GM12875 (cell line): Measurements from ENCODE around the gene SIGLEC12.

Source experiments
- H3K4me3 ChIP-seq: one replicate; pipeline ENCODE4 v1.5.1; 2011; ENCODE audit warnings: low read depth, low read length, control low read depth
- TF ChIP-seq, protein P1 (sequence below): IDR thresholded peaks from 2 replicates; pipeline ENCODE4 v1.5.1; 2011; ENCODE audit warnings: low read depth, mild to moderate bottlenecking, control low read depth, inconsistent platforms, low read length, moderate library complexity, borderline replicate concordance; ENCODE audit not compliant: insufficient read depth

The SIGLEC12 gene

DNA sequence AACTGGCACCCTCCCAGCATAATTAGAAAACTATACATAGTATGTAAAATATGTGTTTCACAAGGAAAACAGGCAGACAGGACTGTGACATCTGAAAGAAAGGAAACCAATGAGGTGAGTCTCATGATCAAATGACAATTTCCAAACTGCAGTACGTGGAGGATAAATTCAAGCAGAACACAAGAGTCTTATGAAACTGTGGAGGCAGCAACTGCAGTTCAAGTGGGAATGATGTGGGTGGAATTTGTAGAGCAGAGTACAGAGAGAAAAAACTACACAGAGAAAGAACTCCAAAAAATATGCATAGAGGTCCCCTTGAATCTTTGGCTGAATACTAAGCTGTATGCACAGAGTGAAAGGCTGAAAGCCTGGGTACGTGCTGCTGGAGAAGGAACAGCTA is 20.2 kb upstream of the SIGLEC12 start:
- TF ChIP-seq, protein P1, sequence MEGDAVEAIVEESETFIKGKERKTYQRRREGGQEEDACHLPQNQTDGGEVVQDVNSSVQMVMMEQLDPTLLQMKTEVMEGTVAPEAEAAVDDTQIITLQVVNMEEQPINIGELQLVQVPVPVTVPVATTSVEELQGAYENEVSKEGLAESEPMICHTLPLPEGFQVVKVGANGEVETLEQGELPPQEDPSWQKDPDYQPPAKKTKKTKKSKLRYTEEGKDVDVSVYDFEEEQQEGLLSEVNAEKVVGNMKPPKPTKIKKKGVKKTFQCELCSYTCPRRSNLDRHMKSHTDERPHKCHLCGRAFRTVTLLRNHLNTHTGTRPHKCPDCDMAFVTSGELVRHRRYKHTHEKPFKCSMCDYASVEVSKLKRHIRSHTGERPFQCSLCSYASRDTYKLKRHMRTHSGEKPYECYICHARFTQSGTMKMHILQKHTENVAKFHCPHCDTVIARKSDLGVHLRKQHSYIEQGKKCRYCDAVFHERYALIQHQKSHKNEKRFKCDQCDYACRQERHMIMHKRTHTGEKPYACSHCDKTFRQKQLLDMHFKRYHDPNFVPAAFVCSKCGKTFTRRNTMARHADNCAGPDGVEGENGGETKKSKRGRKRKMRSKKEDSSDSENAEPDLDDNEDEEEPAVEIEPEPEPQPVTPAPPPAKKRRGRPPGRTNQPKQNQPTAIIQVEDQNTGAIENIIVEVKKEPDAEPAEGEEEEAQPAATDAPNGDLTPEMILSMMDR: no peak
- no peak overlapping the region for H3K4me3 ChIP-seq

DNA sequence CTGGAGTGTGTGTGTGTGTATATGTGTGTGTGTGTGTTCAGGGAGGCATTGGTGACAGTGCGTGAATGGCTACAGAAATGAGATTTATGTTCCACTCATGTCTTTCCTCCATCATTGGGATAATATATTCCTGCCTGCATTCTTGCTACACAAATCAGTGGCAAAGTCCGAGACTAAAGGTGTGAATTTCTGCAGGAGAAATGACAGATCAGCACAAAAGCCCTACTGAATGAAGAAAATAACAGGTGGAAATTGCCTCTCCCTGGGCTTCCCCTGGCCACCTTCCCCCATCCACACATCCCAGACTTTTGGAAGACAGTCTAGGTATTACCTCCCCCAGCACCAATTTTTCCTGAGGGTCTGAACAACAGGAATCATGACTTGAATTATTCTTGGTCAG is 19.8 kb upstream of the SIGLEC12 start:
- TF ChIP-seq, protein P1: no peak
- H3K4me3 ChIP-seq: no peak overlapping the region

DNA sequence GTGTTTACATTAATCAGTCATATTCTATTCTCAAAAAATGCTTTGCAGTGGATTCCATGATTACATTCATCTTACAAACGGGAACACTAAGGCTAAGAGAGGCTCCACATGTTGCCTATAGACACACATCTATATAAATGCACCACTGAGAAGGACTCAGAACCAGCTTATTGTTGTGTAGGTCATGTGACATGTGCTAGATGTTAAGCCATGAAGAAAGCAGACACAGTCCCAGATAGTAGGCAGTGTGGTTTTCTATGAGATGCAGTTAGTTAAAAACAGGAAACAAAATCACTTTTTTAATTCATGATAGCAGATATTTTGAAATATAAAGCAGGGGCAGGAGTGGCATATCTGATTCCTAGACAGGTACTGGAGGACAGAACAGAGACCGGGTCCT is 19.1 kb upstream of the SIGLEC12 start:
- H3K4me3 ChIP-seq: no peak overlapping the region
- TF ChIP-seq, protein P1: no peak

DNA sequence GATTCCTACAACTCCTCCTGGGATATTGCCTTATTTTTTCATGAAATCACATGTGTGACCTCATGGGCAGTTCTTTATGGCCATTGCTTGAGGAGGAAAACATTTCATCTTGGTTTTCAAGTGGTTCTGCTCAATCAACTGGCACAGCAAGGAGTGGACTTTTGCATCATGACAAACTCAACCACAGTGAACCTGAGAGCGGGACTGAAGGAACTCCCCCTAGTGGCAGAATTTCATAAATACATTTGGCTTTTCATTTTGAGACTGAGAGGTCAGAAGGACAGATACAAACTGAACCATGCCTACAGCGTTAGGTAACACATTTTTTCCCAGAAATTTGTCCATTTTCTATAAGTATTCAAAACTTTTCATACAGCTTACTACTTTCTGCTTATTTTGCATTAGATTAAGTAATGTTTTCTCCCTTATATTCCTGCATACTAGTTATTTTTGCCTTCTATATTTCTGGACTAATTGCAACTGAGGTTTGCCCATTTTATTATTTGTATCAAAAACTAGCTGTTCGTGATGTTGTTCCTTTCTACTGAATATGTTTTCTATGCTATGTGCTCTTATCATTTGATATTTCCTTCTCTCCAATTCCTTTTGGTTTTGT is 13.4 kb upstream of the SIGLEC12 start:
- H3K4me3 ChIP-seq: no peak overlapping the region
- TF ChIP-seq, protein P1: peak; percentile 74

DNA sequence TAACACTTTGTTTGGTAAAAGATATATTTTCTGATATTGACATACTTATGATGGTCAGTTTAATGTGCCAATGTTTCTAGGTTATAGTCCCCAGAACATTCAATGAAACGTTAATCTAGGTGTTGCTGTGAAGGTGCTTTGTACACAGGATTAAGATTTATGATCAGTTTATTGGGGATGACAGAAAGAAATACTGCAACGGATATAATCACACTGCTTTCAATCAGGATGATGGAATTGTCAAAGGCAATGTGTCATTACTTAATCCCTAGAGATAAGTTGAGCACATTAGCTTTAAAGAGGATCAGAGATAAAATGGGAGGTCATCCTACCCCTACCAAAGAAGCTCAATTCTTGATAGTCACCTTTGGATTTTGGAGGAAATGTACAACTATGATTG is 12.4 kb upstream of the SIGLEC12 start:
- no peak overlapping the region for H3K4me3 ChIP-seq
- TF ChIP-seq, protein P1: no peak

DNA sequence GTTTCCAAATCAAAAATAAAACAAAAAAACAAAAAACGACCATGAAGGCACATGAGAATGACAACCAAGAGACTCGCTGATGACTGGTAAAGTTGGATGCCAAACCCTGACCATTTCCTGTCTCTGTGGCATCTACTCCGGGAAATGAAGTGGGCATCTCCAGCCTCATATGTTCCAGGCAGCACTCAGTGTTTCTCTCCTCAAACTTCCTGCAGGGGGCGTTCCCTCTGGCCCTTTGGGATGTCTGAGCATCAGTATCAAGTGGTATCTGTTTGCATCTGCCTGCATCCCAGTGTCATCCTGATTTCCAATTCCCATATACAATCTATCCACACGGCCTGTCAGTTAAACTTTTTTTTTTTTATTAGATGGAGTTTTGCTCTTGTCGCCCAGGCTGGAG is 9.8 kb upstream of the SIGLEC12 start:
- H3K4me3 ChIP-seq: no peak overlapping the region
- TF ChIP-seq, protein P1: peak; percentile 51; the same call in 1 of the 2 replicates

DNA sequence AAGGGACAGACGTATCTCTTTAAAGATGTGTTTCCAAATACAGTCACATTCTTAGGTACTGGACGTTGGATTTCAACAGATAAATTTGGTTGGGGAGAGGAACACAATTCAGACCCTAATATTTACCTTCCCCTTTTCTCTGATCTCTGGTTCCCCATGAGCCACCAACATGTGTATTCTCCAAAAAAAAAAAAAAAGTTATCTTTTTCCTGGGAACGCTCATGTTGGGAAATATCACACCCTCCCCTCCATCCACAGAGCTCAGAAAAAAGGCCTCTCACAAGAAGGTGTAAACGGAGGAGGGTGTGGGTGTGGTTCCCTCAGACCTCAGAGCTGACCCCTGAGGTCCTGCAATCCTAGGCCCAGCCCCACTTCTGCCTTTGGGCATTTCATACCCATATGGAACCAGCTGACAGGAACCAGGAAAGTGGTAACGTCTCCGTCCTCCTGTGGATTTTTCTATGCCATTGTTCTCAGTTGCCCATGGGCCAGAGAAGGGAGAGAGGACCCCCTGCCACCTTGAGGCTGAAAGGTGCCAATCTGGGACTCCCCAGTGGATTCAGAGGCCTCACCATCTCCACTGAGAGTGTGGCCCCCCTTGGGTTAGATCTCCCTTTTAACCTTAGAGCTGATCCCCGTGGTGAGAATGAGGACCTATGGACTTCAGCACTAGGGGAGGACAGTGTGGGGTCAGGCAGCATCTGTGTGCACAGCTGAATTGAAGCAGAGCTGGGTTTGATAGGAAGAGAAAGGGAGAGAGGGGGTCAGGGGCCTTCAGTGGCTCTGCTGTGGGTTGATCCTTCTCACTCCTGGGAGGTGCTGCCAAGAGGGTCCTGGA is 8.4 kb upstream of the SIGLEC12 start:
- TF ChIP-seq, protein P1: no peak
- no peak overlapping the region for H3K4me3 ChIP-seq
